Measurements from ENCODE around the gene KCNH5. TPM values are rescaled to one million over a fixed set of nuclear protein-coding genes. Genes with fewer than 3 reads are reported as not detected.

Gene KCNH5
- total and polyA plus RNA-seq, 4 donors, result not detected

DNA sequence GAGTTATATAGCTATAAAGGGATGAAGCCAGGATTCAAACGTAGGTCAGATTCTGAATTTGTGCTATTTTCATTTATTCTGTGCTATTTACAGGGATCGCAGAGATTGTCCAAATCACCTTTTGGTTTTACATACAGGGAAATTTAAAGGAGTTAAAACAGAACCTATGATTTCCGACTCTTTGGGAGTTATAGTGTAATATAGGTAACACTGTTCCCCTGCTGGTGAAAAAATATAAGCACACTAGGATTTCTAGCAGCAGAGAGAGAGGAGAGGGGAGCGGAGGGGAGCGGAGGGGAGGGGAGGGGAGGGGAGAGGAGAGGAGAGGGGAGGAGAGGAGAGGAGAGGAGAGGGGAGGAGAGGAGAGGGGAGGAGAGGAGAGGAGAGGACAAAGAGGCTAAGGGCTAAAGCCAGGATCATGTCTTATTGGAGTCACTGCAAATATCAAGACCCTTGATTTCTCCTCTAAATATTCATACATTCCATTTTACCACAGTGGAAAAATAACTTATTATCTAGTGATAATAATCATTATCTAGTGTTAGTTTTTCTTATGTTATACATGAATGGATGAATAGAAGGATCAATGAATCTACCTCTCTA is 46.2 kb upstream of the KCNH5 start:
- Histone ChIP-seq H3K4me3 (ENCODE audit: low read depth in 1 of 3, low read length in 3 of 3) (no peak overlapping the region), H3K9ac (ENCODE audit: low read depth in 1 of 2, low read length in 2 of 2) (no peak overlapping the region), H3K4me1 (ENCODE audit: control insufficient read depth in 4 of 4, insufficient read depth in 4 of 4, low read length in 3 of 4) (no peaks in the 10 kb centered on the region), H3K27ac (ENCODE audit: low read depth in 1 of 2, low read length in 2 of 2) (no peak overlapping the region), H3K36me3 (ENCODE audit: control insufficient read depth in 4 of 4, insufficient read depth in 3 of 4, low read depth in 1 of 4, low read length in 3 of 4) (no peaks in the 10 kb centered on the region), H3K27me3 (ENCODE audit: control insufficient read depth in 4 of 4, insufficient read depth in 4 of 4, low read length in 3 of 4) (no peaks in the 10 kb centered on the region), H3K9me3 (ENCODE audit: control insufficient read depth in 4 of 4, low read length in 3 of 4) (no peaks in the 10 kb centered on the region)
- WGBS, result 75% methylated on average over 3 of the region's 5 CpGs
- no peak for DNase-seq (ENCODE audit: low spot score)
- TF ChIP-seq HNF4G (IDR thresholded peaks at IDR 0.05), result no peak
- TF ChIP-seq, protein P1, sequence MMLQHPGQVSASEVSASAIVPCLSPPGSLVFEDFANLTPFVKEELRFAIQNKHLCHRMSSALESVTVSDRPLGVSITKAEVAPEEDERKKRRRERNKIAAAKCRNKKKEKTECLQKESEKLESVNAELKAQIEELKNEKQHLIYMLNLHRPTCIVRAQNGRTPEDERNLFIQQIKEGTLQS (IDR thresholded peaks at IDR 0.05), result no peak

DNA sequence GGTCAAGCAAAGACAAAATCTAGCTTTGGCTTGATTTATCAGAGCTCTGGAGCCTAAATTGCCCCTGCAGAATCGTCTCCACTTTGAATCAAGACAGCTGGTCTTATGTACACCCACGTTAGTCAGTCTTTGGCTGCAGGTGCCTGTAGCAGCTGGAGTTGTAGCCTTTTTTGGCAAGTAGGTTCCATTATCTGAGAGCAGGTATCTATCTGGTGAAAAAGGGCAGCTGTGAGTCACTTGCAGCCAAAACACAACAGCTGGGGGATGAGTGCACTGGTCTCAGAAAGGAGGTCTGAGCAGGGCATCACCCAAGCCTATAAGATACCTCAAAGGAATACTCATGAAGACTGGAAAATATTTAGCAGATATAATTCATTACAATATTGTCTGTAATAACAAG is 43.6 kb upstream of the KCNH5 start:
- Histone ChIP-seq H3K4me1 (ENCODE audit: control insufficient read depth in 4 of 4, insufficient read depth in 4 of 4, low read length in 3 of 4) (no peaks in the 10 kb centered on the region), H3K36me3 (ENCODE audit: control insufficient read depth in 4 of 4, insufficient read depth in 3 of 4, low read depth in 1 of 4, low read length in 3 of 4) (no peaks in the 10 kb centered on the region), H3K9ac (ENCODE audit: low read depth in 1 of 2, low read length in 2 of 2) (no peak overlapping the region), H3K27me3 (ENCODE audit: control insufficient read depth in 4 of 4, insufficient read depth in 4 of 4, low read length in 3 of 4) (no peaks in the 10 kb centered on the region), H3K9me3 (ENCODE audit: control insufficient read depth in 4 of 4, low read length in 3 of 4) (peaks cover 0 to 3% (median 0%) of the 10 kb centered on the region in 4 donors), H3K4me3 (ENCODE audit: low read depth in 1 of 3, low read length in 3 of 3) (no peak overlapping the region), H3K27ac (ENCODE audit: low read depth in 1 of 2, low read length in 2 of 2) (no peak overlapping the region)
- no peak for TF ChIP-seq NR2F2 (IDR thresholded peaks at IDR 0.05)
- TF ChIP-seq EGR1 (IDR thresholded peaks at IDR 0.05; ENCODE audit: low read depth in 2 of 2), result no peak
- TF ChIP-seq, protein P1 (IDR thresholded peaks at IDR 0.05), result no peak
- TF ChIP-seq, protein P2, sequence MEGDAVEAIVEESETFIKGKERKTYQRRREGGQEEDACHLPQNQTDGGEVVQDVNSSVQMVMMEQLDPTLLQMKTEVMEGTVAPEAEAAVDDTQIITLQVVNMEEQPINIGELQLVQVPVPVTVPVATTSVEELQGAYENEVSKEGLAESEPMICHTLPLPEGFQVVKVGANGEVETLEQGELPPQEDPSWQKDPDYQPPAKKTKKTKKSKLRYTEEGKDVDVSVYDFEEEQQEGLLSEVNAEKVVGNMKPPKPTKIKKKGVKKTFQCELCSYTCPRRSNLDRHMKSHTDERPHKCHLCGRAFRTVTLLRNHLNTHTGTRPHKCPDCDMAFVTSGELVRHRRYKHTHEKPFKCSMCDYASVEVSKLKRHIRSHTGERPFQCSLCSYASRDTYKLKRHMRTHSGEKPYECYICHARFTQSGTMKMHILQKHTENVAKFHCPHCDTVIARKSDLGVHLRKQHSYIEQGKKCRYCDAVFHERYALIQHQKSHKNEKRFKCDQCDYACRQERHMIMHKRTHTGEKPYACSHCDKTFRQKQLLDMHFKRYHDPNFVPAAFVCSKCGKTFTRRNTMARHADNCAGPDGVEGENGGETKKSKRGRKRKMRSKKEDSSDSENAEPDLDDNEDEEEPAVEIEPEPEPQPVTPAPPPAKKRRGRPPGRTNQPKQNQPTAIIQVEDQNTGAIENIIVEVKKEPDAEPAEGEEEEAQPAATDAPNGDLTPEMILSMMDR (IDR thresholded peaks at IDR 0.05; ENCODE audit: low read depth, low read length, missing input control), result no peak
- TF ChIP-seq, protein P3, sequence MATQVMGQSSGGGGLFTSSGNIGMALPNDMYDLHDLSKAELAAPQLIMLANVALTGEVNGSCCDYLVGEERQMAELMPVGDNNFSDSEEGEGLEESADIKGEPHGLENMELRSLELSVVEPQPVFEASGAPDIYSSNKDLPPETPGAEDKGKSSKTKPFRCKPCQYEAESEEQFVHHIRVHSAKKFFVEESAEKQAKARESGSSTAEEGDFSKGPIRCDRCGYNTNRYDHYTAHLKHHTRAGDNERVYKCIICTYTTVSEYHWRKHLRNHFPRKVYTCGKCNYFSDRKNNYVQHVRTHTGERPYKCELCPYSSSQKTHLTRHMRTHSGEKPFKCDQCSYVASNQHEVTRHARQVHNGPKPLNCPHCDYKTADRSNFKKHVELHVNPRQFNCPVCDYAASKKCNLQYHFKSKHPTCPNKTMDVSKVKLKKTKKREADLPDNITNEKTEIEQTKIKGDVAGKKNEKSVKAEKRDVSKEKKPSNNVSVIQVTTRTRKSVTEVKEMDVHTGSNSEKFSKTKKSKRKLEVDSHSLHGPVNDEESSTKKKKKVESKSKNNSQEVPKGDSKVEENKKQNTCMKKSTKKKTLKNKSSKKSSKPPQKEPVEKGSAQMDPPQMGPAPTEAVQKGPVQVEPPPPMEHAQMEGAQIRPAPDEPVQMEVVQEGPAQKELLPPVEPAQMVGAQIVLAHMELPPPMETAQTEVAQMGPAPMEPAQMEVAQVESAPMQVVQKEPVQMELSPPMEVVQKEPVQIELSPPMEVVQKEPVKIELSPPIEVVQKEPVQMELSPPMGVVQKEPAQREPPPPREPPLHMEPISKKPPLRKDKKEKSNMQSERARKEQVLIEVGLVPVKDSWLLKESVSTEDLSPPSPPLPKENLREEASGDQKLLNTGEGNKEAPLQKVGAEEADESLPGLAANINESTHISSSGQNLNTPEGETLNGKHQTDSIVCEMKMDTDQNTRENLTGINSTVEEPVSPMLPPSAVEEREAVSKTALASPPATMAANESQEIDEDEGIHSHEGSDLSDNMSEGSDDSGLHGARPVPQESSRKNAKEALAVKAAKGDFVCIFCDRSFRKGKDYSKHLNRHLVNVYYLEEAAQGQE (IDR thresholded peaks at IDR 0.05), result no peak
- no peak for TF ChIP-seq HNF4A (conservative IDR thresholded peaks at IDR 0.05)
- TF ChIP-seq JUND (IDR thresholded peaks at IDR 0.05), result no peak
- TF ChIP-seq SP1 (IDR thresholded peaks at IDR 0.05), result no peak
- no peak for TF ChIP-seq RXRA (IDR thresholded peaks at IDR 0.05)
- no peak for TF ChIP-seq RAD21 (IDR thresholded peaks at IDR 0.05)
- TF ChIP-seq, protein P4, sequence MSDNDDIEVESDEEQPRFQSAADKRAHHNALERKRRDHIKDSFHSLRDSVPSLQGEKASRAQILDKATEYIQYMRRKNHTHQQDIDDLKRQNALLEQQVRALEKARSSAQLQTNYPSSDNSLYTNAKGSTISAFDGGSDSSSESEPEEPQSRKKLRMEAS (IDR thresholded peaks at IDR 0.05), result no peak
- no peak for TF ChIP-seq TAF1 (conservative IDR thresholded peaks at IDR 0.05)
- TF ChIP-seq YY1 (IDR thresholded peaks at IDR 0.05), result no peak
- no peak for TF ChIP-seq FOXA1 (IDR thresholded peaks at IDR 0.05)
- no peak for TF ChIP-seq GABPA (IDR thresholded peaks at IDR 0.05 in 1 of 2, conservative IDR thresholded peaks at IDR 0.05 in 1 of 2)
- no peak for DNase-seq (ENCODE audit: low spot score)
- WGBS, result 56% methylated on average over 2 of the region's 2 CpGs

Measured in liver (tissue), 9 donors.